Uterus (tissue), 2 donors: ENCODE measurements around the gene DNAH1.

Experiments
- POLR2A ChIP-seq, 2 donors: fragments of 450-650 bp; IDR thresholded peaks; one replicate each; pipeline ENCODE4 v1.6.1; 2016; ENCODE audit warnings: antibody characterized with exemption in 2 of 2, mild to moderate bottlenecking in 1 of 2, moderate library complexity in 1 of 2
- TF ChIP-seq, protein P1 (sequence below), 4 experiments: fragments of 200-600 bp in 2 of 4; fragments of 450-650 bp in 2 of 4; sonication (generic) in 2 of 4; IDR thresholded peaks; one replicate each; pipeline ENCODE4 v1.5.1; 2016 to 2019; ENCODE audit warnings: antibody characterized with exemption in 4 of 4, mild to moderate bottlenecking in 2 of 4, moderate library complexity in 1 of 4

DNA sequence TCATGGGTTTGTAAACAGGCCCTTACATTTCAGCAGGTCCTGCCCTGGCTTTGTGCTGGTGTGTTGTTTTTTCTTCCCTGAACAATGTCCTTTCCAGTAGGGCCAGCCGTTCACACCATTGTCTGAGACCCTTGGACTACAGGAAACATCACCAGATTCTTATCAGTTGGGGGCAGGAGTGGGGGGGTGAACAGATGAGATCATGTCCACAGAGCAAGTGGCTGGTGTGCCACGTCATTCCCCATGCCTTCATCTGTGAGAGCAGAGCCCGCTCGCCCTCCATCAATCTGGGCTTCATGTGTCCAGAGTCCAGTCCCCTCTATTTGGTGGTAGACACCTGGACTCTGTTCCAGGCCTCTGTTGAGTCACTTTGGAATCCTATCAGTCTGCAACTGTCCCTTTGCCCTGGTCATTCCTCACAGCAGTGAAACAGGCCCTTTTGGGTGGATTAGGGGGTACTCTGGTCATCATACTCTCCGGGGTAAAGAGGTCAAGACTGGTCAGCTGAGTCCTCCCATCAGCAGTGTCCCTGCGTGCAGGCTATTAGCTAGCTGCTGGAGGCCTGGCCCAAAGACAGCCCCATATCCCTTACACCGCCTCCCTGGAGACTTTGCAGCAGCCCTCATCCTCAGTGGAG is 113.8 kb downstream of the DNAH1 start:
- TF ChIP-seq, protein P1, sequence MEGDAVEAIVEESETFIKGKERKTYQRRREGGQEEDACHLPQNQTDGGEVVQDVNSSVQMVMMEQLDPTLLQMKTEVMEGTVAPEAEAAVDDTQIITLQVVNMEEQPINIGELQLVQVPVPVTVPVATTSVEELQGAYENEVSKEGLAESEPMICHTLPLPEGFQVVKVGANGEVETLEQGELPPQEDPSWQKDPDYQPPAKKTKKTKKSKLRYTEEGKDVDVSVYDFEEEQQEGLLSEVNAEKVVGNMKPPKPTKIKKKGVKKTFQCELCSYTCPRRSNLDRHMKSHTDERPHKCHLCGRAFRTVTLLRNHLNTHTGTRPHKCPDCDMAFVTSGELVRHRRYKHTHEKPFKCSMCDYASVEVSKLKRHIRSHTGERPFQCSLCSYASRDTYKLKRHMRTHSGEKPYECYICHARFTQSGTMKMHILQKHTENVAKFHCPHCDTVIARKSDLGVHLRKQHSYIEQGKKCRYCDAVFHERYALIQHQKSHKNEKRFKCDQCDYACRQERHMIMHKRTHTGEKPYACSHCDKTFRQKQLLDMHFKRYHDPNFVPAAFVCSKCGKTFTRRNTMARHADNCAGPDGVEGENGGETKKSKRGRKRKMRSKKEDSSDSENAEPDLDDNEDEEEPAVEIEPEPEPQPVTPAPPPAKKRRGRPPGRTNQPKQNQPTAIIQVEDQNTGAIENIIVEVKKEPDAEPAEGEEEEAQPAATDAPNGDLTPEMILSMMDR (IDR thresholded peaks at IDR 0.05): no peak
- no peak for TF ChIP-seq POLR2A (IDR thresholded peaks at IDR 0.05)
